Measurements from ENCODE around the gene TTLL1.

The TTLL1 gene

DNA sequence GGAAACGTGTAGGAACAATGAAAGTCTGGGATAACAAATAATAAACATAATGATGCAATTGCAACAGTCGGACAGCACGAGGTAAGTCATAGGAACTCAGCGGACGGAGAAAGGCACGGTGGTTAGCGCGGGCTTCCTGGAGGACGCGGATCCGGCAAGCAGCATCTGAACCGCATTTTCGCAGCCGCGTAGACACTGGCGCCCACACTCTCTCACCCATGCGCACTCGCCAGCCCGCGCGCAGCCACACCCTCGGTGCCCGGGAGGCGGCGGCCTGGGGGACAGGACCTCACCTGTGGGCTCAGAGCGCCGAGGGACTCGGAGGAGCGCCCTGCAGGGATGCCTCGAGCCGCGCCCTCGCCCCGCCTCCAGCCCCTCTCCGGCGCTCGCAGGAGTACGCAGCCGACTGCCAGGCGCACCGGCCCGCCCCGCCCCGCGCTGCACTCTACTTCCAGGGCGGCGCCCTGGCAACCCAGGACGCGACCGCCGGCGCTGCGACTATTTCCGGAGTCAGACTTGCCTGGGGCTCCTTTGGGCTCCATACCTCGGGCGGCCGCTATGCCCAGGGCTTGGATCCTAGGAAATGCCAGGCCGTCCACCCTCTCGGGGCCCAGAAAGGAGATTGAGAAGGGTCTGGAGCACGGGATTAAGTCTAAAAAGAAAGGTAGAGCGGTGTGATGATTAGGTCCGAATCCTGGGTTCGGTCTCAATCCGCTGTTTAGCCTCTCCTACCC lies at the start of gene TTLL1:
TSS of gene TTLL1 (minus strand) at position 408 of the 734 bp plus-strand sequence. CDS start 13,805 bp downstream, outside the sequence.
- peak; percentile 86 for DNase-seq

DNA sequence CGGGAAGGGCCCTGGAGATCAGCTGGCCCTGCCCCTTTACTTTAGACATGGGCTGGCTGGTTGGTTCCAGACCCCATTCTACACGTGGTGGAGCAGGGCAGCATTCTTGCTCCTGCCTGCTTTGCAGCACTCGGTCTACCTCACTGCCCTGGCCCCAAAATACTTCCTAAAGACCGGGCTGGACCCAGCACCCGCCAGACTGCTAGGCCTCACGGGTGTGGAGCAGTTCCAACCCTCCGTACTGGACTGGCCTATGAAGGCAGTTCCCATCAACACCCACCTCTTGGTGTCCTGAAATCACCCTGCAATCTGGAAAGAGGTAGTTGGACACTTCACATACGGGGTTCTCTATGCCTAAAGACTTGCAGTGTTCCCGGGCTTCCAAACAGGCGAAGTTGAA lies 47.6 kb upstream of the TTLL1 start:
- DNase-seq: no peak

DNA sequence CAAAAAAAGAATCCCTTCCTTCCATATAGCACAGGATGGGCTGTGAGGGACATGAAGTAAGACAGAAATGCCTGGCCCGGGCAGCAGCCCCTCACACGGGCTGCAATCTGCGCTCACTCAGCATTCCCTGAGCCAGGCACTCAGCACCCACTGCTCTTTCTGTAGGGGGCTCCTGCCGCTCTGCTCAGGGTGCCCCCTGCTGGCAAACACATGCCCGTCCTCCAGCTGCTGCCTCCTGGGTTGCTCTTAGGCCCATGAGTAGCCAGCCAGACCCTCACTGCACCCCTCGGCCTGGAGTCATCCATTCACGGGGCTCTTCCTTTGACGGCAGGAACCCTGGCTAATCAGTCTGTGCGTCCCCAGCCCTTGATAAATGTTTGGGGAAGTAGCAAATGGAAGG lies 47.1 kb upstream of the TTLL1 start:
- peak; percentile 88 for DNase-seq

DNA sequence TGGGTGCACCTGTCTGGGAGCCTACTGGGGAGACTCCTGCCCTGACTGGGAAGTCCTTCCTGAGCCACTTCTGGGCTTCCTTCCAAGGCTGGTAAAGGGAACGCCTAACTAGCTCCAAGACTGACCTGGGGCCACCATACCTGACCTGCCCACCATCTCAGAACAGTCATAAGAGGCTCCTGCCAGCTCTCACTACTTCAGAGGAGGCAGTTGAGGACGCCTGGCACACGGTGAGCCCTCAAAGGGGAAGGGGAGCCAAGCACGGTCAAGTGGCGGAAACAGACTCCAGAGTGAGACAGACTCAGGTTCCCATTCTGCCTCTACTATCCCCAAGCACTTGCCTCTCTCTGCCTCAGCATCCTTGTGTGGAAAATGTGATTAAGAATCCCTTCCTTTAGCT lies 46.4 kb upstream of the TTLL1 start:
- no peak for DNase-seq

DNA sequence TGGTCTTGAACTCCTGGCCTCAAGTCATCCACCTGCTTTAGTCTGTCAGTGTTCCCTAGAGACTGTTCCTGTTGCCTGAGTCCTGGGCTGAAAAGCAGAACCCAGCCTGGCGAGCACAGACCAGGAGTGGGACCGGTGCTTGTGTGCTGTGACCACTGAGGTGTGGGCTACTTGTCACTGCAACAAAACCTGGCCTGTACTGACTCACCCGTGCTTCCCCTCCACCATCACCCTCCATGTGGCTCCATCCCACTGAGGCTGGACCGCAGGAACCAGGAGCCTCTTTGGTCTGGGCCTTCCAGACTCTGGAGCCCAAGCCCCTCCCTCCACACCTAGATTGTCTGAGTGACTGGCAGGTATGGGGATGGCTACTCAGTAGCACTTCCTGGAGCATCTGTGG lies 45.4 kb upstream of the TTLL1 start:
- DNase-seq: no peak

DNA sequence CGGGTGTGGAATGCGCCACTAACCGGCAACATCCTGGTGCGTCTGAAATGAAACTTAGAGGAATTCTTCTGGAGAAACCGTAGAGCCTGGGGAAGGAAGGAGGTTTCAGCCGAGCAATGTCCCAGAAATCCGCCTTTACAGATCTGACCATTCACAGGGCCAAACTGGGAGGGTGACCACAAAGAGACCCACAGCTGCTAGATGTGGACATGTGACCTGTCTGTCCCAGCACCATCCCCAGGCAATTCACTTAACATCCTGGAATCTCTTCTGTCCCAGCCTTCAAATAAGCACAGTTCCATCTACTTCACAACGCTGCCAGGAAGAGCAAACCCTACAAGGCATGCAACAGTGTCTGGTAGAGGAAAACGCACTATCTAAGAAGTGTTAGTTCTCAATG lies 44.2 kb upstream of the TTLL1 start:
- DNase-seq: no peak

DNA sequence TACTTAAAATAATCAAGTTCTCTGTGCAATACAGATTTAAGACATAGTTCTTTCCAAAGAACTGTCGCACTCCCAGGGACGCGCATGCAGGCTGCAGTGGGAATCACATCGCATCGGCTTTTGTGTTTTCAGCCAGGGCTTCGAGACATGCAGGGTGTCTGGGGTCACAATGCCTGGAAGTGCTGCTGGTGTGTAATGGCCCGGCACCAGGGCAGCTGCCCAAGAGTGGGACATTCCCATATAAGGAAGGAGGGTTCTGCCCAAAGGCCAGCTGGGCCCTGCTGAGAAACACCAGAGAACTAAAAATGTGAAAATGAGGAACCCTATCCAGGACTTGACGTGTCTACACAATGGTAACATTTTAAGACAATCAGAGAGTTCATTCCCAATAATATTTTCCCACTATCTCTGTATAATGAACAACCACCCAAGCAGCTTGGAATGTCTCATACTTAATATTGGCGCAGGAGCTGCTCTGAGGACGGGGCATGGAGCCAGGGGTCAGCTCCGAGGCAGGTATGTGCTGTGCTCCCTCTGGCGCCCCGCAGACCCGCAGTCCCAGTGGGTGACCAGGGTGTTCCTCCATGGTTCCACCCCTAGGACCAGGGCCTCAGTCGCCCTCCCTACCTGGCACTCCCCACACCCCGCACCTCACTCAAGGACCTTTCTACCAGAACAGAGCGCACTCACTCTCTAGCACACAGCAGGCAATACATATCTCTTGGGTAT lies 42.7 kb upstream of the TTLL1 start:
- no peak for DNase-seq

DNA sequence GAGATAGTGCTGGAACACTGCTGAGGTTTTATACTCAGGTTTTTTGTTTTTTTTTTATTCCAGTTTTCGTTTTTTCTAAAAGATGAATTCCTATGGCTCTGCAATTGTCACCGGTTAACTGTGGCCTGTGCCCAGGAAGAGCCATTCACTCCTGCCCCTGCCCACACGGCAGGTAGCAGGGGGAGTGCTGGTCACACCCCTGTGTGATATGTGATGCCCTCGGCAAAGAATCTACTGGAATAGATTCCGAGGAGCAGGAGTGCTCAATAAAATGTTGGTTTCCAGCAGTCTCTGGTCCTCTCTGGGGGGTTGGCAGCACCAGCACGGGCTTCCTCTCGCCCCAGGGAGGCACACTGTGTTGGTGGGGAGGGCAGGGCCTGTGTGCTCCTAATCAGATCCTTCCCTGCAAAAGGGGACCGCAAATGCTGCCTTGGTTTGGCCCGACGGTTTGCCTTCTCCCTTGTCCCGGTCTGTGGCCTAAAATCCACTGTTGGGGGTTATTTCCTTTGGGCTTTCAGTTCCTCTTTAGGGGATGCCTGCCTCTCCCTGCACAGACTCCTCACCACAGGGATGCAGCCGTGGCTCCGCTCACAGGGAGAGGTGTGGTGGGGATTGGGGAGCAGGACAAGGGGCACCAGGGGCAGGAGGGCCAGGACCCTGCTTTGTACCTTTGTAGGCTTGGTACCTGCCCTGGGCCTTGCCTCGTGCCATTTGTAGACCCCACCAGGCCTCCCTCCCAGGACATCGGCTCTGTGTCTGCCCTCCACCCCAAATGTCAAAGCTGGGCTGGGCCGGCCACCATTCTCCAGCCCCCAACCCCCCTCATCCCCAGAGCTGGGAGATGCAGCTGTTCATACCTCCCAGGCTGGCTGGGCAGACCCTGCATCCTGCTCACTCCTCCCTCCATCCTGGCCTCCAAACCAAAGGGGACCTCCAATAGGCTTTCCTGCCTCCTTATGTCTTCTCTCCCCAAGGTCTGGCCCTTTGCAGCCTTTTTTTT lies 40.5 kb upstream of the TTLL1 start:
- DNase-seq: no peak

DNA sequence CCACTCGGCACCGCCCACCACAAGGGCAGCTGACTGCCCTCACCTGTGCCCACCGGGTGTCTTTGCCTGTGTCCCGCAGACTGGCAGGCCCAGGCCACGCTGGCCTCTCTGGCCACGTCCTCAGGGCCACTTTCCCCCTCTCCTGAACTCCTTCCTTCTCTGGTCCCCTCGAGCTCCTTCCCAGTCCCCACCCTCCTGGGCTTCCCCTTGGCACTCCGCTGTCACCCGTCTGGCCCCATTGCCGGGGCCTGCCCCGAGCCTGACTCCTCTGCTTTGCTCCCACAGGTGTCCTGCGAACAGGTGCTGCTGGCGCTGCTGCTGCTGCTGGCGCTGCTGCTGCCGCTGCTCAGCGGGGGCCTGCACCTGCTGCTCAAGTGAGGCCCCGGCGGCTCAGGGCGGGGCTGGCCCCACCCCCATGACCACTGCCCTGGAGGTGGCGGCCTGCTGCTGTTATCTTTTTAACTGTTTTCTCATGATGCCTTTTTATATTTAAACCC lies 39.8 kb upstream of the TTLL1 start:
- DNase-seq: no peak

DNA sequence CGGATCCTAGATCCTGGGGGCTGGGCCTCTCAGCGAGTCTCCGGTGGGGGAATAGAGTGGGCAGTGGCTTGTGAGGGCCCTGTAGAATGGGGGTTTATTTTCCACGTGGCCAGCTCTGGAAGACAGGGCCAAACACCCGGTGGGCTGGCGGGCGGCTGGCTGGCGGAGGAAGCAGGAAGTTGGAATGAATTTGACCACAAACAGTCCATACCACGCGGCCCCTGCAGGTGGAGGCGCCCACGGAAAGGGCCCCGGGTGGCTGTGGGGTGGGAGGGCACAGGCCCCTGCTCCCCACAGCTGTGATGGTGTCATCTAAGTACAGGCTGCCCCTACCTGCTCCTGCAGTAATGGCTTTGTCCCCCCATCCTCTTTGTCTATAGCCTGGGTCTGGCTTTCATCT lies 38.9 kb upstream of the TTLL1 start:
- DNase-seq: no peak

DNA sequence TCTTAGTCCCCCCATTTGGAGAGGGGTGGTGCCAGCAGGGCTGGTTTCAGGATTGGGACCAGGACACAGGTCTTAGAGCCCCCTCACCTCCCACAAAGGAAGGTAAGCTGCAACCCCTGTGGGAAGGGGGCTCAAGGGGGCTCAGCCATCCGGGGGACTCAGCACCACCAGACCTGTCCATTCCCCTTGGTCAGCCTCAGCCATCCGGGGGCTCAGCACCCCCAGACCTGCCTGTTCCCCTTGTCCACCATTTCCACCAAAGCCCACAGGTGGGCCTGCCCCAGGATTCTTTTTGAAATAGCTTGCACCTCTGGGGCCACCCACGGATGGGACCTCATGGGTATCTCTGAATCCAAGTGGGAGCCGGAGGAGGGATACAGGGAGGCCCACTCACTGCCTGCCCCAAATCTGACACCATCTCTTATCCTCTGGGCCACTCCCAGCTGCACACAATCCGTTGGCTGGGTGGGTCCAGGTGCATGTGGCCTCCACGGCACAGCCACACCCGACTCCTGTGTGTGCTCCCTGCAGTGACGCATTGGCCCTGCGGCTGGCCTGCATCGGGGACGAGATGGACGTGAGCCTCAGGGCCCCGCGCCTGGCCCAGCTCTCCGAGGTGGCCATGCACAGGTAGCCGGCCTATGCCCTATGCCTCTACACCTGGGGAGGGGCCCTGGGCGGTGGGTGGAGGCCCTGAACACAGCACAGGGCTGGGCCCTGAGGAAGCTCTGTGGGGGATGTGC lies 38.1 kb upstream of the TTLL1 start:
- no peak for DNase-seq

DNA sequence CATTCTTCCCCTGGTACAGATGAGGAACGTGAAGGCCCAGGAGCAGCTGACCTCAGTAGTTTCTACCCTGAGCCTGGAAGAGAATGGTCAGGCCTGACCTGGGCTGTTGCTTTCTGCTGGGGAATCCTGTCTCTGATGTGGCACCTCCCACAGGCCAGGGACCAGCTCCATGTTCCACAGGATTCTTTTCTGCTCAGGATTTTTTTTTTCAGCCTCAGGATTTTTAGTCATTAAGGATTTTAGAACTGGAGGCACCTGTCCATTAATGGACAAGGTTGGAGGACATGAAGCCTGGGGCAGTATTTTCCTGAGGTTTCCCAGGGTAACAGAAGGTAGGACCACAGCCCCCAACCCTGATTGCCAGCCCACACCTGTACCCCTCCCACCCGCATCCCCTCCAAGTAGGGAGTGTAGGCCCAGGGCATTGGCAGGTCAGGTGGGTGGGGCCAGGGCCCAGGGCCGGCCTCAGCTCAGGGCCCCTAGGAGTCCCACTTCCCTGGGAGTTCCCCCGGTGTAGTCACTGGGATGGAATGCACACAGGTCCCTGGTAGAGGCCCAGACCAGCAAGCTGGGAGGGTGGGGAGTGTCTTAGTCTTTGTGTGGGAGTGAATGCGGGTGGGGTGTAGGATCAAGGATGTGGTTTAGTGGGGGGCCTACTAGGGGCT lies 37.4 kb upstream of the TTLL1 start:
- peak; percentile 92 for DNase-seq

DNA sequence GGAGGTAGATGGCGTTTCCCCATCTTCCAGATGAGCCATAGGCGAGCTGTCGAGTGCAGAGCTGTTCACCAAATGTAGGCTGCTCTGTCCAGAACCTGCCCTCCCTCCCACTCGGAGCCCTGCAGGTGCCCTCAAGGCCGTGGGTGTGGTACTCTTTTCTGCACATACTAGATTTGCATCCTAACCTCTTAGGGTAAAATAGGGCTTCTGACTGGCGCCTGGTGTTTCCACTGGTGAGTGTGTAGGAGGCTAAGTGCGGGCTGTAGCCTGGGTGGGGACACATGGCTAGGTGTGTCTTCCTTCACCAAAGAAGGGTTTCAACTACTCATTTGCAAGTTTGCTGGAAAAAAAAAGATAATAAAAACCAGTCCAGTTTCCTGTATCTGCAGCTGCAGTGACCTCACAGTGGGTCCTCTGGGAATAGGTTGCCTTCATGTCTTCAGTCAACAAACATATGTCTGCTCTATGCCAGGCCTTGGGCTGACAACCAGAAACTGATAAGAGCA lies 29.8 kb upstream of the TTLL1 start:
- DNase-seq: no peak

DNA sequence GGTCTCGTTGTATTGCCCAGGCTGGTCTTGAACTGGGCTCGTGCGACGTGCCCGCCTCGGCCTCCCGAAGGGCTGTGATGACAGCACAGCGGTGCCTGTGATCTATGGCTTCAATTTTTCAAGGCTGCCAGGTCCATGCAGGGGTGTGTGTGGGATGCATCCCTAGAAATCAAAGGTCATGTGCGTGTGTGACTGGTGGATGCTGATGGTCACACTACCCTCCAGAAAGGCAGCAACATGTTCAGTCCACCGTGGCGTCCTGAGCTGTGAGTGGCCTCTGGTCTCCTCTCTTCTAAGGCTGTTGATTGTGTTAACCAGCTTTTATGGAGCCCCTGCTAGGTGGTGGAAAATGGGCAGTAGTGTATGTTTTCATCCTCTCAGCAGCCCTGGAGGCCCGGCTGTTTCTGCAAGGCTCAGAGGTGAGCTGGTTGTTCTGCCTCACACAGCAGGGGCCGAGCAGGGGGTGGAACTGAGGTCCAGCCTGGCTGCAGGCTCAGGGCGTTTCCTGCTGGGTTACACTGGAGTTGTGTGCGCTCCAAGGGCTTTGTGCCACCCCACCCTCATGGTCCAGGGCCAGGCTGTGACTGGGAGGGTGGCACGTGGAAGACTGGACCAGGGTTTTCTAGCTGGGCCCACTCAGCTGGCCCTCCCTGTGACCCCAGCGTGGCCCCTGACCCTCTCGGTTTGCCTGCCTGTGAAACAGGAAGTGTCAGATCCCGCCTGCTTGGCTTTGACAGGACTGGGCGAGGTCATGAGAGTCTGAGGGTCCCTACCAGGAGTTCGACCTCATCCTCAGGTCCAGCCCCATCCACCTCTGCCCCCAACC lies 29.0 kb upstream of the TTLL1 start:
- no peak for DNase-seq

DNA sequence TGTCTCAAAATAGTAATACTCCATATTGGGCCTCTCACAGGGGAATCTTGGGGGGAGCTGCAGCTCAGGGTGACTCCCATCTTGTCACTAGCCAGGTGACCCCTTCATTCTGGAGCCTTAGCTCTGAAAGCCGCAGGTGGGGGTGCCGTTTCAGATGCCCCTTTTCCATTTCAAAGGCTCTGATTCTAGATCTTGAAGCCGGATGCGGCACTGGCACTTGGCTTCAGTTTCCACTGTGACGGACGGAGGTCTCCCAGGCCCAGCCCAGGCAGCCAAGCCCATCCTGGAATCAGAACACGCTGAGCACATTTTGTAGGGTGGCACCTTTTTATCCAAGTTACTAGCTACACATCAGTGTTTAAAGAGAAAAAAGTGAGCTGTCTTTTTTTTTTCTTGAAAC lies 27.7 kb upstream of the TTLL1 start:
- DNase-seq: no peak

DNA sequence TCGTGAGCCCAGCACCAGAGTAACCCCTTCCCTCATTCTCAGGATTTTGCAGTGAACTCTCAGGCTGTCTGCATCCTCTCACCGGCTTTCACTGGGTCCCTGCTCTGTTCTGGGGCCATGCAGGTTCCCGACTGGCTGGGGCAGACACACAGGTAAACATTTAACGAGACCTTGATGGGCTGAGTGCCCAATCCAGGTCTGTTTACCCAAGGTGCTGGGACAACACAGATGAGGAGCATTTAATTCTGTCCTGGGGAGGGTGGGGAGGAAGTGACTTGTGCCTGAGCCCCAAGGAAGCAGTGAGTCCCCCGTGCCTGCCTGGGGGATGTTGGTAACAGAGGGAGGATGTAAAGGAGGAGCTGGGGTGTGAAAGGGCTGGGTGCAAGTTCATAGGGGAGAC lies 25.8 kb upstream of the TTLL1 start:
- DNase-seq: no peak

DNA sequence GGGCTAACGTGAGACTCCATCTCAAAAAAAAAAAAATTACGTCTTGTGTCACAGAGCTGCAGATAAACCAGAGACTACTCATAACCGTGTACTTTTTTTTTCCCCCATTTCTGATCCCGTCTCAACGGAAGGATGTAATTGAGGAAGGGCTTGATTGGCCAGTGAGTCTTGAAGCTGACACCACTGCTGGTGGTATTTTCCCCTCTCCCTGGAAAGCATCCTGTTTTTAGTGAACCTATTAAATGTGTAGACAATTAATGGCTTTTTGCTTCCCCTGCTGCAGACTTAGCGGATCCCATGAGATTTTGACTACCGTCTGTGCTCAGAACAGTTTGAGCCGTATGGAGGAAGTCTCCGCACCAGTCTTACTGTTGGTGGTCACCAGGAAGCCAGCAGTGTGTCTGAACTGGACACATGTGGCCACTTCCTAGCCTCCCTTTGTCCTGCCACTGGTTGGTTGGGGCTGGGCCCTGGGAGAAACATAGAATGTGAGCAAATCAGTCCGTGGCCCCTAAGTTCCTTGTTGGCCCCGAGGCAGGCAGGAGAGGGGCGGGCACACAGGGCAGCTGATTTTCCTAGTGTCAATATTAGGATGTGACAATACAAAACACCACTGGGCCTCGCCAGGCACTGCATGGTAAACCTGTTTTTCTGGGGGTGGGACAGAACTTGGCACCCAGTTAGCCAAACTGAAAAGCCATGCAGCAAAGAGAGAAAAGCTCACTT lies 24.5 kb upstream of the TTLL1 start:
- no peak for DNase-seq

DNA sequence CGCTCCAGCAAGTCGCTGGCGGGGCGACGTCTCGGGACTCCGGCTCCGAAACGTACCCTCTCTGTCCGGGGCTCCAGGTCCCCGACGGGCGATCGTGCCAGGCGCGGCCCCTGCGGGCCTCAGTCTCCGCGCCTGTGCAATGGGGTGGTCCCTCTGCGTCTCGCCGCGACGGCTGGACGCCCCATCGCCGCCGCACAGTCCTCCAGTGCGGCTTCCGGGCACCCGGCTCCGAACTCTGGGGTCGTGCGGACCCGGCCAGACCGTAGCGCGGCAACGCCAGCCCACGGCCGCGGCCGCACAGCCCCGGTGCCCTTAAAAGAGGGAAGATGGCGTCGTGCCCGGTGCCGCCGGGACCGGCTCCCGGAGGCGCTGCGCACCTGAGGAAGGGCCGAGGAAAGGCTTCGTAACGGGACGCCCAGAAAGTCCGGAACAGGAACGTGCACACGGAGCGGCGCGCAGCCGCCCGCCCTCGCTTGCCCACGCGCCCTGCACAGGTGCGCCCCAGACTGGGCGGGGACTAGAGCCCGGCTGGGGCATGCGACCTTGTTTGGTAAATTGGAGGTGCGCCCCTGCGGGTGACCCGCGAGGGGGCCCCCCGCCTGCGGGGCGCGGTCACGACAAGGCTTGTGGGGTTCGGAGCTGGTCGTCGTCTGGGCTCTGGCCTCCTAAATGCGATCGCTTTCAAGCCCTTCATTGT lies 21.9 kb upstream of the TTLL1 start:
- no peak for DNase-seq

DNA sequence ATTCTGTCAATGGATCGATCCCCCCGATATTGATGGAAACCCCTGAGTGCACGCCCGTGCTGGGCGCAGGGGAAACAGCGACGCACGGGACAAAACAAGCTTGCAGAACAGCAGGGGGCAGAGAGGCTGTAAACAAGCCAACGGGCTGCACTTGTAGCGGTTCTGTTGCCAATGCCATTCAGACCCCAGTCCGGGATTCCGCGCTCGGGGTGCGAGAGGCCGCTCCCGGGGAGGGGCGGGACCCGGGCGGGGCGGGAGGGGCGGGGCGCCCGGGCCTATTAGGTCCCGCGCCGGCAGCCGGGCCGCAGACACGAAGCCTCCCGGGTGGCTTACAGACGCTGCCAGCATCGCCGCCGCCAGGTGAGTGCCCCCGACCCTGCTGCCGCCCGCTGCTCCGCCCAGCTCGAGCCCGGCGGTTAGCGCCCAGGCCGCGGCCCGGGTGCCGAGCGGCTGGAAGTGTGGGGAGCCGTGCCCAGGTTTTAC lies 21.3 kb upstream of the TTLL1 start, which contains the start of gene BIK:
TSS of gene BIK (plus strand) at position 307 of the 483 bp plus-strand sequence. CDS start 13,273 bp downstream, outside the sequence.
- DNase-seq: no peak

All from 8988T (cell line).